OCI-LY7 (cell line): ENCODE measurements around the gene TPBGL. TPM values are rescaled to one million over a fixed set of nuclear protein-coding genes. Genes with fewer than 3 reads are reported as not detected.
A peak's percentile ranks its signal among the peaks of the same experiment; 100 is the strongest.

Experiments
- BruUV-seq: library from RNA; stranded (reverse); fragments of 400-500 nt; replicated peaks from 2 replicates; lab custom pipeline; 2021; lab: Mats Ljungman, UMichigan
- CTCF ChIA-PET: fragments of 300-600 bp; sonication (Branson Sonifier 250); formaldehyde crosslinking; loops from one replicate; lab custom pipeline; 2022; ENCODE audit warnings: antibody characterized with exemption; ENCODE audit not compliant: unreplicated experiment; lab: Charles Lee
- POLR2A ChIA-PET: fragments of 300-600 bp; sonication (Branson Sonifier 250); formaldehyde crosslinking; loops from one replicate; lab custom pipeline; 2022; ENCODE audit warnings: antibody characterized with exemption; lab: Charles Lee
- DNase-seq: peaks from one replicate; pipeline ENCODE4 v3.0.0-alpha.2; 2015; ENCODE audit warnings: low spot score
- H2AFZ ChIP-seq: fragments of 200-600 bp; sonication (generic), shearing (Covaris generic); 2 replicates; pipeline ENCODE4 v1.6.1; 2014; ENCODE audit warnings: mild to moderate bottlenecking, antibody characterized with exemption, low read length, moderate library complexity
- H3K27ac ChIP-seq: fragments of 200-600 bp; sonication (generic); 2 replicates; pipeline ENCODE4 v1.5.1; 2014; ENCODE audit warnings: mixed run types, low read depth, mild to moderate bottlenecking, moderate library complexity, low read length, inconsistent platforms; ENCODE audit not compliant: poor library complexity, severe bottlenecking
- H3K36me3 ChIP-seq: fragments of 200-600 bp; sonication (generic); 2 replicates; pipeline ENCODE4 v1.6.1; 2014; ENCODE audit warnings: mild to moderate bottlenecking, antibody characterized with exemption, low read length, moderate library complexity, mixed read lengths; ENCODE audit not compliant: insufficient read depth
- H3K4me1 ChIP-seq: fragments of 200-600 bp; sonication (generic); 2 replicates; pipeline ENCODE4 v1.5.1; 2014; ENCODE audit warnings: mild to moderate bottlenecking, low read length; ENCODE audit not compliant: insufficient read depth, poor library complexity, severe bottlenecking
- H3K4me2 ChIP-seq: fragments of 200-600 bp; sonication (generic); 2 replicates; pipeline ENCODE4 v1.6.1; 2014; ENCODE audit warnings: mild to moderate bottlenecking, low read length
- H3K4me3 ChIP-seq: fragments of 200-600 bp; sonication (generic); 2 replicates; pipeline ENCODE4 v1.5.1; 2014; ENCODE audit warnings: mild to moderate bottlenecking, low read depth, low read length; ENCODE audit not compliant: poor library complexity, severe bottlenecking
- H3K79me2 ChIP-seq: fragments of 200-600 bp; sonication (generic); 2 replicates; pipeline ENCODE4 v1.6.1; 2016; ENCODE audit warnings: low read depth, mild to moderate bottlenecking, low read length, moderate library complexity, mixed read lengths; ENCODE audit not compliant: insufficient read depth
- H3K9me2 ChIP-seq: fragments of 200-600 bp; sonication (generic); 2 replicates; pipeline ENCODE4 v1.6.1; 2016; ENCODE audit warnings: mild to moderate bottlenecking, low read length, mixed read lengths; ENCODE audit not compliant: insufficient read depth
- H3K9me3 ChIP-seq: fragments of 200-600 bp; sonication (generic); 2 replicates; pipeline ENCODE4 v1.6.1; 2014; ENCODE audit warnings: mild to moderate bottlenecking, mixed run types, low read length, mixed read lengths
- H4K20me1 ChIP-seq: fragments of 200-600 bp; sonication (generic); 2 replicates; pipeline ENCODE4 v1.6.1; 2014; ENCODE audit warnings: mild to moderate bottlenecking, antibody characterized with exemption, low read length, moderate library complexity, mixed read lengths; ENCODE audit not compliant: insufficient read depth
- CTCF ChIP-seq: fragments of 200-600 bp; sonication (generic); conservative IDR thresholded peaks from 2 replicates; pipeline ENCODE4 v1.5.1; 2014; ENCODE audit warnings: mild to moderate bottlenecking, antibody characterized with exemption, low read length, moderate library complexity, mixed read lengths
- EZH2phosphoT487 ChIP-seq: fragments of 200-600 bp; sonication (generic); IDR thresholded peaks from 2 replicates; pipeline ENCODE4 v1.6.1; 2018; ENCODE audit warnings: low read depth, borderline replicate concordance, mild to moderate bottlenecking, mixed run types, antibody characterized with exemption, low read length, moderate library complexity, mixed read lengths
- intact Hi-C: fragments of 100-400 bp; cut with micrococcal nuclease; formaldehyde crosslinking; loops from one replicate; pipeline ENCODE4 v1.10.0; 2022; ENCODE audit not compliant: unreplicated experiment
- total RNA-seq, 2 experiments: library from RNA; depleted of rRNA in 1 of 2; stranded (reverse); fragments of >200 nt in 1 of 2; shearing (Covaris generic) in 1 of 2; gene quantifications; 2 replicates each; pipeline ENCODE4 v1.2.3, GENCODE V29; 2014 to 2022

The TPBGL gene
- total RNA-seq, 2 experiments from 2014 or later = not detected

- ChIA-PET POLR2A (no interaction called here), CTCF (no interaction called here)
- BruUV-seq = no TSS peak
- intact Hi-C loops = no loop called here
- H3K27ac ChIP-seq = no peak overlapping the region
- peak; percentile 12 for DNase-seq
- no peak overlapping the region for H3K4me3 ChIP-seq
- H3K79me2 ChIP-seq = no peaks in the 10 kb centered on the region
- no peak overlapping the region for H3K4me2 ChIP-seq
- no peaks in the 10 kb centered on the region for H3K9me2 ChIP-seq
- H2AFZ ChIP-seq = no peak overlapping the region; the same call in 1 of the 2 replicates
- H3K9me3 ChIP-seq = no peaks in the 10 kb centered on the region
- no peaks in the 10 kb centered on the region for H3K36me3 ChIP-seq
- H3K4me1 ChIP-seq = peaks cover 13% of the 10 kb centered on the region
- no peak for TF ChIP-seq EZH2phosphoT487
- TF ChIP-seq CTCF = no peak
- no peaks in the 10 kb centered on the region for H4K20me1 ChIP-seq
Measured at GRCh38 chr11:75265851-75266531, 25.4 kb downstream of the TPBGL start.

- intact Hi-C loops = no loop called here
- Histone ChIP-seq H4K20me1 (no peaks in the 10 kb centered on the region), H3K4me3 (no peak overlapping the region), H2AFZ (no peak overlapping the region), H3K79me2 (no peaks in the 10 kb centered on the region), H3K4me2 (no peak overlapping the region), H3K9me3 (no peaks in the 10 kb centered on the region), H3K9me2 (no peaks in the 10 kb centered on the region), H3K36me3 (no peaks in the 10 kb centered on the region), H3K4me1 (peaks cover 13% of the 10 kb centered on the region), H3K27ac (no peak overlapping the region)
- DNase-seq = peak; percentile 35
- no TSS peak for BruUV-seq
- ChIA-PET CTCF (no interaction called here), POLR2A (interaction anchor here (0.7 kb wide), 1 partner anchor 494 kb away, joined by 4 read pairs; no protein-coding TSS in a partner anchor)
- TF ChIP-seq EZH2phosphoT487 (no peak), CTCF (no peak)
Measured at GRCh38 chr11:75267171-75267970, 26.8 kb downstream of the TPBGL start.
